ENCODE measurements around the gene APOBEC3A. TPM values are rescaled to one million over a fixed set of nuclear protein-coding genes. Genes with fewer than 3 reads are reported as not detected.
"Not testable (repeated sequence)": the region's sequence is repeated elsewhere in the genome, so short reads cannot be mapped to it uniquely, and the experiment has no call there.

APOBEC3A gene
- total and polyA plus RNA-seq, 7 experiments from 2014 or later, result 0.13 to 79.1 (median 15.7) TPM; not detected in 4

DNA sequence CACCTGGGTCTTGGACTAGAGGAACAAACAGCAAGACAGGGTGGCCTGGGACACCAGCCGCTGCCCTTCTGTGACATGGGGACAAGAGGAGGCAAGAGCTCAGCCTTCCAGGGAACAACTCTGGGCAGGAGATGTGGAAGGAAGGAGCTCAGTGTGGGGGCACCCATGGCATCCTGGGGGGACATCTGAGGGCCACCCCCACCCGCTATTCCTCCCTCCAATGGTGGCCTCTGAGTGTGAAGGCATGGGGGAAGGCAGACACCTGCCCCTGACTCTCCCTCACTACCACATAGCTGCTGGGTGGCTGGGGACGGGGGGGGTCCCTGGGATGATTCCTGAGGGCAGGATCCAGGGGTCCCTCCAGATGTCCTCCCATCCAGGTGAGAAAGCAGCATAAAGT is 29.2 kb downstream of the APOBEC3A start:
- ChIA-PET CTCF (no interaction called here), POLR2A (interaction anchor here (0.6 kb wide), 1 partner anchor 106 kb away, joined by 3 read pairs; no protein-coding TSS in a partner anchor)
- H3K9me3 Mint-ChIP-seq, result peaks cover 0 to 11% (median 4%) of the 10 kb centered on the region in 11 donors
- H3K4me3 Mint-ChIP-seq, result no peak overlapping the region
- ATAC-seq (no peak), DNase-seq (no peak)
- peak overlapping the region in 2 of 9 donors; percentile 80 to 81 for H3K27ac Mint-ChIP-seq
- H3K4me3 ChIP-seq (ENCODE audit: low read length), result no peak overlapping the region
- H3K27me3 ChIP-seq (ENCODE audit: control insufficient read depth in 2 of 2, insufficient read depth in 2 of 2, low read length in 2 of 2), result no peaks in the 10 kb centered on the region
- H3K36me3 Mint-ChIP-seq, result peaks cover 0 to 27% (median 0%) of the 10 kb centered on the region in 5 donors
- H3K4me1 Mint-ChIP-seq, result peaks cover 6 to 68% (median 29%) of the 10 kb centered on the region in 7 donors
- peaks cover 0 to 5% (median 0%) of the 10 kb centered on the region in 3 experiments for H3K9me3 ChIP-seq (ENCODE audit: control insufficient read depth in 2 of 3, low read length in 3 of 3)
- intact Hi-C loops (cut with micrococcal nuclease), result loop anchor here (5.0 to 10.0 kb wide), 2 partner anchors 114 to 282 kb away; partner anchors contain the start of genes CBX6 (in 1 of the 2), GTPBP1 (in 1 of the 2) and JOSD1 (in 1 of the 2)
- no peaks in the 10 kb centered on the region for H3K27me3 Mint-ChIP-seq
- no peak overlapping the region for H3K27ac ChIP-seq (ENCODE audit: low read depth, low read length)
- no peaks in the 10 kb centered on the region for H3K36me3 ChIP-seq (ENCODE audit: control insufficient read depth in 2 of 3, insufficient read depth in 3 of 3, low read length in 3 of 3)
- H3K4me1 ChIP-seq (ENCODE audit: control insufficient read depth in 2 of 2, insufficient read depth in 2 of 2, low read length in 2 of 2), result peaks cover 6 to 15% of the 10 kb centered on the region in 2 donors

DNA sequence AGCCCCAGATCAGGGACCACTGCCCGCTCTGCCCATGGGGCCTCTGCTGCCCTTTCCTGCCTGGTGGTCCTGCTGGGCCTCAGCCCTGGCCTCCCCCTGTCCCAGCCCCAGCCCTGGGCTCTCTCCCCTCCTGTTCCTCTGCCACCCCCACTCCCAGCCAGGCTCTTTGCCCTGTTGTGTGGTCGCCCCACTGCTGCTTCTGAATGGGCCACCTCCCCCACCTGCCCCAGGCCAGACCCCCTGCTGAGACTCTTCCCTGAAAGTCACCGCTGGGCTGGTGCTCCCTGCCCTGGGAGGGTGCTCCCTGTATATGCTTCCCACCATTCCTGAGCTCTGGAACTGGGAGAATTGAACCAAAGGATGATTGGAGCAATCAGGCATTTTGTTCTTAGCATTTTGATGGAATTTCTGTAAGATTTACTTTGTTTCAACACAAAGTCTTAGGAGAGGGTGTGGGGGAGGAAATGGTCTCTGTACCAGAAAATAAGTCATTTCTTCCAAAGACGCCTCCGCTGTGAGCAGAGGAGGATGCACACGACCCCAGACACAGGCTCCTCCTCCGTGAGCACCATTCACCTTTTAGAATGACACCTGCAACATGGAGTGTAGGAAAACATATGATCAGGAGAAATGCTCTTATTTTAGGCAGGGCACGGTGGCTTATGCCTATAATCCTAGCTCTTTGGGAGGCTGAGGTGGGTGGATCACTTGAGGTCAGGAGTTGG is 29.9 kb downstream of the APOBEC3A start:
- Histone ChIP-seq H3K4me1 (ENCODE audit: control insufficient read depth in 2 of 2, insufficient read depth in 2 of 2, low read length in 2 of 2) (peaks cover 6 to 15% of the 10 kb centered on the region in 2 donors), H3K4me3 (ENCODE audit: low read length) (no peak overlapping the region), H3K9me3 (ENCODE audit: control insufficient read depth in 2 of 3, low read length in 3 of 3) (peaks cover 0 to 5% (median 0%) of the 10 kb centered on the region in 3 experiments), H3K27ac (ENCODE audit: low read depth, low read length) (no peak overlapping the region), H3K36me3 (ENCODE audit: control insufficient read depth in 2 of 3, insufficient read depth in 3 of 3, low read length in 3 of 3) (no peaks in the 10 kb centered on the region), H3K27me3 (ENCODE audit: control insufficient read depth in 2 of 2, insufficient read depth in 2 of 2, low read length in 2 of 2) (no peaks in the 10 kb centered on the region)
- DNase-seq (no peak), ATAC-seq (no peak)
- peak overlapping the region in 2 of 10 donors; percentile 7 to 33 for H3K4me3 Mint-ChIP-seq
- peaks cover 0 to 11% (median 4%) of the 10 kb centered on the region in 11 donors for H3K9me3 Mint-ChIP-seq
- H3K36me3 Mint-ChIP-seq, result peaks cover 0 to 27% (median 0%) of the 10 kb centered on the region in 5 donors
- H3K4me1 Mint-ChIP-seq, result peaks cover 0 to 62% (median 22%) of the 10 kb centered on the region in 7 donors
- peak overlapping the region in 4 of 9 donors; percentile 12 to 71 (median 24) for H3K27ac Mint-ChIP-seq
- ChIA-PET CTCF (interaction anchor here (0.7 kb wide), 1 partner anchor 16 kb away, joined by 3 read pairs; no protein-coding TSS in a partner anchor), POLR2A (no interaction called here)
- H3K27me3 Mint-ChIP-seq, result no peaks in the 10 kb centered on the region
- intact Hi-C loops (cut with micrococcal nuclease), result loop anchor here (5.0 to 10.0 kb wide), 2 partner anchors 115 to 283 kb away; partner anchors contain the start of genes CBX6 (in 1 of the 2), GTPBP1 (in 1 of the 2) and JOSD1 (in 1 of the 2)

DNA sequence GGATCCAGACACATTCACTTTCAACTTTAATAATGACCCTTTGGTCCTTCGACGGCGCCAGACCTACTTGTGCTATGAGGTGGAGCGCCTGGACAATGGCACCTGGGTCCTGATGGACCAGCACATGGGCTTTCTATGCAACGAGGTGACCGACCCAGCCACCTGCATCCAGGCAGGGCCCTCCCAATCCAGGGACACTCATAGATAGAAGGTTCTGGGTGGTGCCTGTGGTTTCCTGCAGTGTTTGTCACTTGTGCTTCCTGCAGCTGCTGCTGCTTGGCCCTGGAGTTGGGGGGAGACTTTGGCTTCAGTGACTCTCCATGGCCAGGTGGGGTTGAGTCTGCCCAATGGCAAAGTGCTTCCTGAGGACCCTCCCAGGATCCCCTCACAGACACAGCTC is 32.1 kb downstream of the APOBEC3A start:
- H3K9me3 ChIP-seq (ENCODE audit: control insufficient read depth in 2 of 3, low read length in 3 of 3), result no peaks in the 10 kb centered on the region
- ATAC-seq, result no peak
- peaks cover 0 to 5% (median 4%) of the 10 kb centered on the region in 5 donors for H3K27me3 Mint-ChIP-seq
- no peak overlapping the region for H3K27ac ChIP-seq (ENCODE audit: low read depth, low read length)
- H3K4me1 ChIP-seq (ENCODE audit: control insufficient read depth in 2 of 2, insufficient read depth in 2 of 2, low read length in 2 of 2), result peaks cover 6 to 13% of the 10 kb centered on the region in 2 donors
- peak overlapping the region in 4 of 9 donors; percentile 9 to 87 (median 49) for H3K27ac Mint-ChIP-seq
- no peaks in the 10 kb centered on the region for H3K36me3 ChIP-seq (ENCODE audit: control insufficient read depth in 2 of 3, insufficient read depth in 3 of 3, low read length in 3 of 3)
- no peaks in the 10 kb centered on the region for H3K27me3 ChIP-seq (ENCODE audit: control insufficient read depth in 2 of 2, insufficient read depth in 2 of 2, low read length in 2 of 2)
- peak in 1 of 9 donors; percentile 18 for DNase-seq
- intact Hi-C loops (cut with micrococcal nuclease), result loop anchor here (5.0 to 10.0 kb wide), 2 partner anchors 117 to 285 kb away; partner anchors contain the start of genes CBX6 (in 1 of the 2), GTPBP1 (in 1 of the 2) and JOSD1 (in 1 of the 2)
- no peak overlapping the region for H3K4me3 ChIP-seq (ENCODE audit: low read length)
- CTCF ChIA-PET, result interaction anchor here (0.6 to 2.1 kb wide), 3 partner anchors 14 to 128 kb away, joined by 3 to 5 read pairs (median 3); no protein-coding TSS in a partner anchor
- POLR2A ChIA-PET, result no interaction called here
- H3K4me1 Mint-ChIP-seq, result peaks cover 5 to 60% (median 21%) of the 10 kb centered on the region in 7 donors
- peak overlapping the region in 2 of 10 donors; percentile 52 to 58 for H3K4me3 Mint-ChIP-seq
- H3K9me3 Mint-ChIP-seq, result peaks cover 0 to 2% (median 0%) of the 10 kb centered on the region in 11 donors
- peaks cover 0 to 18% (median 0%) of the 10 kb centered on the region in 5 donors for H3K36me3 Mint-ChIP-seq

DNA sequence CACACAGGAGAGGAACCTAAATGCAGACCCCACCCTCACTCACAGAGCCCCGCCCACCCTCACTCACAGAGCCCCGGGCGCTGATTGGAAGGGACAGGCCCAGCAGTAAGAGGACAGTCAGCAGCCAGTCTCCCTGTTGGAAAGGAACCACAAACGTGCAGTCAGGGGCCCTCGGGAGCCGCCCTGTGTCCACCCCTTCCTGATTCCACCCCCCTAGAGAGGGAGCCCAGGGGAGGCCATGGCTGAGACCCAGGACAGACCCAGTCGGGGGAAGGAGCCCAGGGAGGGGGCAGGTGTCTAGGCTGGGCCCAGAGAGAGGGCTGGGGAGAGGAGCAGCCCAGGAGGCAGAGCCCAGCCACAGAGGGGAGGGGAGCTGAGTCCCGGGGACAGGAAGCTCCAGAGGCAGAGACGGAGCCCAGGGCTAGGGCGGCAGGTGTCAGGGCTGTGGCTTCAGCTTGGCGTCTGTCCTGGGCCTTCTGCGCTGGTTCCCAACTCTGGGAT is 35.5 kb downstream of the APOBEC3A start:
- H3K4me1 ChIP-seq (ENCODE audit: control insufficient read depth in 2 of 2, insufficient read depth in 2 of 2, low read length in 2 of 2); H3K9me3 Mint-ChIP-seq; CTCF ChIA-PET; H3K27me3 ChIP-seq (ENCODE audit: control insufficient read depth in 2 of 2, insufficient read depth in 2 of 2, low read length in 2 of 2); H3K36me3 ChIP-seq (ENCODE audit: control insufficient read depth in 2 of 3, insufficient read depth in 3 of 3, low read length in 3 of 3); DNase-seq; ATAC-seq; H3K9me3 ChIP-seq (ENCODE audit: control insufficient read depth in 2 of 3, low read length in 3 of 3); H3K36me3 Mint-ChIP-seq; H3K4me3 ChIP-seq (ENCODE audit: low read length); H3K27ac ChIP-seq (ENCODE audit: low read depth, low read length); intact Hi-C loops (cut with micrococcal nuclease); POLR2A ChIA-PET: not testable (repeated sequence)
- H3K4me1 Mint-ChIP-seq, result peaks cover 5 to 34% (median 15%) of the 10 kb centered on the region in 7 donors
- peak overlapping the region in 1 of 10 donors; percentile 34 for H3K4me3 Mint-ChIP-seq
- peak overlapping the region in 1 of 9 donors; percentile 85 for H3K27ac Mint-ChIP-seq
- H3K27me3 Mint-ChIP-seq, result peaks cover 0 to 21% (median 4%) of the 10 kb centered on the region in 5 donors

DNA sequence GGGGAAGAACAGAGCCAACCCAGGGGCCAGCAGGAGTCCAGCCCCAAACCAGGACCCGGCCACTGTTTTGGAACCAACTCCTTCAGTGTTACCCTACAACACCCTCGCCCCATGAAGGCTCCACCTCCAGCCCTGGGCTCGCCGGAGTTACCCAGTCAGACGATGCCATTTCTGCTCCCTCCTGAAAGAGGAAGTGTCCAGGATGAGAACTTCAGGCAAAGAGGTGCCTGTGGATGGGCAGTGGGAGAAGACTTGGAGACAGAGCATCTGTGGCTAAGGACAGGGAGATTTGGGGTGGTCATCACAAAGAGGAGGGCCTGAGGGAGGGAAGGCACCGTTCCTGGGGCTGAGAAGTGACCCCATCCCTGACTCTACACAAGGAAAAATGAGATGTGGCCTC is 38.7 kb downstream of the APOBEC3A start:
- CTCF ChIA-PET, result no interaction called here
- no peak overlapping the region for H3K27ac Mint-ChIP-seq
- intact Hi-C loops (cut with micrococcal nuclease), result no loop called here

DNA sequence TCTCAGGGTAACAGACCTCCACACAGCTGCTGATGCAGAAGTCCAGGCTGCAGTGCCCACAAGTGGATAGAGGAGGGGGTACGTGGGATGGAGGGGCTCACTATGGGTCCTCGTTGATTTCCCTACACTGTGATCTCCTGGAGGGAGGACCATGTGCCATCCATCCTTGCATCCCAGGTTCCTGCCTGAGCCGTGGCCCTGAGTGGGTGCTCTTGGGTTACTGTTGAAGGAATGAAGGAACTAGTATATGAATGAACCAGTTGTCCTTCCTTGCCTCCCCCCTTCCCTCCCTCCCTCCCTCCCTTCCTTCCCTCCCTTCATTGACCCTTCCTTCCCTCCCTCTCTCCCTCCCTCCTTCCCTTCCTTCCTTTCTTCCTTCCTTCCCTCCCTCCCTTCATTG is 40.1 kb downstream of the APOBEC3A start:
- Mint-ChIP-seq H3K4me1 (peaks cover 0 to 14% (median 5%) of the 10 kb centered on the region in 7 donors), H3K36me3 (peaks cover 0 to 3% (median 0%) of the 10 kb centered on the region in 5 donors), H3K9me3 (peaks cover 0 to 6% (median 3%) of the 10 kb centered on the region in 11 donors), H3K27ac (no peak overlapping the region), H3K4me3 (no peak overlapping the region), H3K27me3 (peaks cover 0 to 33% (median 4%) of the 10 kb centered on the region in 5 donors)
- ATAC-seq, result no peak
- intact Hi-C loops (cut with micrococcal nuclease), result no loop called here
- Histone ChIP-seq H3K4me3 (ENCODE audit: low read length) (no peak overlapping the region), H3K9me3 (ENCODE audit: control insufficient read depth in 2 of 3, low read length in 3 of 3) (no peaks in the 10 kb centered on the region), H3K36me3 (ENCODE audit: control insufficient read depth in 2 of 3, insufficient read depth in 3 of 3, low read length in 3 of 3) (no peaks in the 10 kb centered on the region), H3K4me1 (ENCODE audit: control insufficient read depth in 2 of 2, insufficient read depth in 2 of 2, low read length in 2 of 2) (peaks cover 1% of the 10 kb centered on the region in 2 donors), H3K27me3 (ENCODE audit: control insufficient read depth in 2 of 2, insufficient read depth in 2 of 2, low read length in 2 of 2) (no peaks in the 10 kb centered on the region), H3K27ac (ENCODE audit: low read depth, low read length) (no peak overlapping the region)
- no peak for DNase-seq
- CTCF ChIA-PET, result no interaction called here
- POLR2A ChIA-PET, result no interaction called here

More for the DNA sequence above, 38.7 kb downstream of the APOBEC3A start:
- Mint-ChIP-seq H3K9me3 (peaks cover 0 to 6% (median 3%) of the 10 kb centered on the region in 11 donors), H3K27me3 (peaks cover 0 to 33% (median 4%) of the 10 kb centered on the region in 5 donors), H3K36me3 (peaks cover 0 to 3% (median 0%) of the 10 kb centered on the region in 5 donors), H3K4me1 (peaks cover 0 to 14% (median 5%) of the 10 kb centered on the region in 7 donors), H3K4me3 (no peak overlapping the region)
- Histone ChIP-seq H3K27me3 (ENCODE audit: control insufficient read depth in 2 of 2, insufficient read depth in 2 of 2, low read length in 2 of 2) (no peaks in the 10 kb centered on the region), H3K4me1 (ENCODE audit: control insufficient read depth in 2 of 2, insufficient read depth in 2 of 2, low read length in 2 of 2) (no peaks in the 10 kb centered on the region), H3K27ac (ENCODE audit: low read depth, low read length) (no peak overlapping the region), H3K36me3 (ENCODE audit: control insufficient read depth in 2 of 3, insufficient read depth in 3 of 3, low read length in 3 of 3) (no peaks in the 10 kb centered on the region), H3K9me3 (ENCODE audit: control insufficient read depth in 2 of 3, low read length in 3 of 3) (no peaks in the 10 kb centered on the region), H3K4me3 (ENCODE audit: low read length) (no peak overlapping the region)
- POLR2A ChIA-PET, result no interaction called here
- DNase-seq (no peak), ATAC-seq (no peak)
